Measurements from ENCODE around the gene IGF2R.

The IGF2R gene

DNA sequence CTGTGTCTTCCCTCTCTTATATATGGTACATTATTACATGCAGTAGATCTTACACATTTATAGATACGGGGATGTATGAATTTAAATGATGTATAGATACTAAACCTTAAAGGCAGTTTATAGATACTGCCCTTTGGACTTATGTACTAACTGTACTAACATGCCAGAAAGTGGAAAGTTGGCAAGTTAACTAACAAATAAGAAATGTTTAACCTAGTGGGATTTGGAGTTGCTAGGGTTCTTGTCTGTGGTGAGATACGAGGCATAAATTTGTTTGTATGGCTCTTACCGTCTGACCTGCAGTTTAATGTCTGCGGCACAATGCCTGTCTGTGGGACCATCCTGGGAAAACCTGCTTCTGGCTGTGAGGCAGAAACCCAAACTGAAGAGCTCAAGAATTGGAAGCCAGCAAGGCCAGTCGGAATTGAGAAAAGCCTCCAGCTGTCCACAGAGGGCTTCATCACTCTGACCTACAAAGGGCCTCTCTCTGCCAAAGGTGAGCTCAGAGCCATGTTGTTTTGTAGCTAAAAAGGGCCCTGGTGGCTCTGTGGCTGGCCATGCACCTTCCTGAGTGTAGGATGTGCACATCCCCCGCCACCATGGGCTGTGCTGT is 89.8 kb downstream of the IGF2R start:
- H3K4me3 ChIP-seq (ENCODE audit: low read length) = no peak overlapping the region
- TF ChIP-seq ZNF274 (IDR thresholded peaks at IDR 0.05; ENCODE audit: low read depth, low read length) = no peak

DNA sequence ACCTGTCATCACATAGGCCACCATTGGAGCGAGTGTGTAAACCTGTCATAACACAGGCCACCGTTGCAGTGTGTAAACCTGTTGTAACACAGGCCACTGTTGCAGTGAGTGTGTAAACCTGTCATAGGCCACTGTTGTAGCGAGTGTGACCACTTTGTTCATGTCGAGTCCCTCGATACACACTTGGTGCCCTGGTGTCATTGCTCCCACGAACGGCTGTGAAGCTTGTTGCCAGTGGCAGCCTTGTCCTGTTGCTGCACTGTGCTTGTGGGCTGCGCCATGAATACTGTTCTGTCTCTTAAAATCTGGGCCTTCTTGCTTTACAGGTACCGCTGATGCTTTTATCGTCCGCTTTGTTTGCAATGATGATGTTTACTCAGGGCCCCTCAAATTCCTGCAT is 91.3 kb downstream of the IGF2R start:
- TF ChIP-seq ZNF274 (IDR thresholded peaks at IDR 0.05; ENCODE audit: low read depth, low read length) = no peak
- no peak overlapping the region for H3K4me3 ChIP-seq (ENCODE audit: low read length)

- no peak for TF ChIP-seq ZNF274 (IDR thresholded peaks at IDR 0.05; ENCODE audit: low read depth, low read length)
- H3K4me3 ChIP-seq (ENCODE audit: low read length) = no peak overlapping the region
These were observed 92.1 kb downstream of the IGF2R start for GRCh38 chr6:160060920-160061447.

GRCh38 chr6:160063771-160064413 is 95.0 kb downstream of the IGF2R start:
- H3K4me3 ChIP-seq (ENCODE audit: low read length) = no peak overlapping the region
- TF ChIP-seq ZNF274 (IDR thresholded peaks at IDR 0.05; ENCODE audit: low read depth, low read length) = no peak

DNA sequence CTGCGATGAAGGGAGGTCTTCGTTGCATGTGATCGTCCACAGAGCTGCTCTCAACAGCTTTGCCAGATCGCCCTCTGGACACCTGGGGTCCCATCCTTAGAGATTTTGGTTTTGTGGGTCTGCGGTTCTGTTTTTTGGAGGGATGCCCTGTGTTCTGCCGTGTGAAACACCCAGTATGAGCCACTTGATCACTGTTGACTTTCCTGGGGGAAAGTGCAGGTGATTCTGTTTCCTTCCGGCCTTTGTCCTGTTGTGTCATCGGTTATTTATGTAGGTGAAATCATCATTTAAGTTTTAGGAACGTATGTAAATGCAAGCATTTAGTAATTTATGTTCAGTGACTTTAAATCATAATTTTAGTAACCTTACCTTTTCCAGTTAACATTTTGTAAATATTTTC is 96.3 kb downstream of the IGF2R start:
- H3K4me3 ChIP-seq (ENCODE audit: low read length) = no peak overlapping the region
- TF ChIP-seq ZNF274 (IDR thresholded peaks at IDR 0.05; ENCODE audit: low read depth, low read length) = no peak

DNA sequence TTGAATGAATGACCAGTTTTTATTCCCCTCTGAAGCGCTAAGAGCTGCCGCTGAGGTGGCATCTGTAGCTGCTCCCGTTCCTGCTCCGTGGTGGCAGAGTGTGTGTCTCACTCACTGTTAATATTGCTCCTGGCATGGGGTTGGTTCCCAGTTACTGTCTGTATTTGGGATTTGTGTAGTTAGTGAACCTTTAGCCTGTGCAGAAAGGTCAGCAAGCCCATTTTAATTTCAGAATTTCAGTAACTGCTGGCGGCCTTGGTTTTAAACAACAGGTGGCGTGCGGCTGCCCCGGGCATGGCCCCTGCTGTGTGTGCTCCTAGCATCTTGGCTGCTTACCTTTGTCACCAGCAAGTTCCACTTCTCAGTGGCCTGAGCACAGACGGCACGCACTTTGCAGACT is 98.7 kb downstream of the IGF2R start:
- no peak for TF ChIP-seq ZNF274 (IDR thresholded peaks at IDR 0.05; ENCODE audit: low read depth, low read length)
- no peak overlapping the region for H3K4me3 ChIP-seq (ENCODE audit: low read length)

GRCh38 chr6:160068346-160068745 is 99.5 kb downstream of the IGF2R start:
- TF ChIP-seq ZNF274 (IDR thresholded peaks at IDR 0.05; ENCODE audit: low read depth, low read length) = no peak
- no peak overlapping the region for H3K4me3 ChIP-seq (ENCODE audit: low read length)

DNA sequence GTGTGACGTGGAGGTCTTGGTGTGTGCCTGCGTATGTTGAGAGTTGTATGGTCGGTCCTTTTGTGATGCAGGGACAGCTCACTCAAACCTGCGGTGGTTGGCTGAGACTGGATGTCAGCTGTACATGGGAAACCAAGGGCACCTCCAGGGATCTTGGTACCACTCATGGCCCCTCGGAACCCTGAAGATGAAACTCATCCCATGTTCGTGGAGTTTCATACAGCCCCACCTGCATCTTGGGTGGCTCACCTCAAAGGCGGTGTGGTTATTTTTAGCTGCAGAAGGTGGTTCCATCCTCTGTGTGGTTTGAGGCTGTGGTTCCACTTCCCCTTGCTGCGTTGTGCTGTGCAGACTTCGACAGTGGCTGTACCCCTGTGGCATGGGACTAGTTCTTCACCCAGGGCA is 100.2 kb downstream of the IGF2R start:
- no peak for TF ChIP-seq ZNF274 (IDR thresholded peaks at IDR 0.05; ENCODE audit: low read depth, low read length)
- H3K4me3 ChIP-seq (ENCODE audit: low read length) = no peak overlapping the region; the same call in 1 of the 2 replicates

- no peak for TF ChIP-seq ZNF274 (IDR thresholded peaks at IDR 0.05; ENCODE audit: low read depth, low read length)
- H3K4me3 ChIP-seq (ENCODE audit: low read length) = no peak overlapping the region; the same call in 1 of the 2 replicates
These were observed 100.6 kb downstream of the IGF2R start for GRCh38 chr6:160069459-160069858.

DNA sequence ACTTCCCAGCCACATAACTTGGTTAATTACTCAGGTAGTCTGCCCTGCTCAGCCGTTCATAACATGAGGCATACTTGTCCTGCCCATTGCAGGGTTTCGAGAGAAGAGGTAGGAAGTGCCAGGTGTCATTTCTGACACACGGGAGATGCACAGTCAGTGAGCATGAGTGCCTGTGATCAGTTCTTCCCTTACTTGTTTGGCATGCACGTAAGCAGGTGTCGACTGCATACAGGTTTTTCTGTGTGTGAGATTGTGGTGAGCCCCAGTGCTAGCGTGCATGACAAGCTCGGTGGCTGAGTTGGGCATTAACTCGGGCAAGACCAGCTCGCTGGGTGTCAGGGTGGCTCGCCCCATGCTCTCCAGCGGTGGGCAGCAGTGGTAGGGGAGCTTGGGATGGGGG is 101.5 kb downstream of the IGF2R start:
- TF ChIP-seq ZNF274 (IDR thresholded peaks at IDR 0.05; ENCODE audit: low read depth, low read length) = no peak
- no peak overlapping the region for H3K4me3 ChIP-seq (ENCODE audit: low read length)

GRCh38 chr6:160070831-160071230 is 101.9 kb downstream of the IGF2R start:
- no peak overlapping the region for H3K4me3 ChIP-seq (ENCODE audit: low read length)

GRCh38 chr6:160071805-160072690 is 103.2 kb downstream of the IGF2R start:
- TF ChIP-seq ZNF274 (IDR thresholded peaks at IDR 0.05; ENCODE audit: low read depth, low read length) = no peak

More at GRCh38 chr6:160070831-160071230, 101.9 kb downstream of the IGF2R start:
- no peak for TF ChIP-seq ZNF274 (IDR thresholded peaks at IDR 0.05; ENCODE audit: low read depth, low read length)

GRCh38 chr6:160073272-160073671 is 104.4 kb downstream of the IGF2R start:
- H3K4me3 ChIP-seq (ENCODE audit: low read length) = no peak overlapping the region
- TF ChIP-seq ZNF274 (IDR thresholded peaks at IDR 0.05; ENCODE audit: low read depth, low read length) = no peak

More at GRCh38 chr6:160071805-160072690, 103.2 kb downstream of the IGF2R start:
- H3K4me3 ChIP-seq (ENCODE audit: low read length) = no peak overlapping the region

DNA sequence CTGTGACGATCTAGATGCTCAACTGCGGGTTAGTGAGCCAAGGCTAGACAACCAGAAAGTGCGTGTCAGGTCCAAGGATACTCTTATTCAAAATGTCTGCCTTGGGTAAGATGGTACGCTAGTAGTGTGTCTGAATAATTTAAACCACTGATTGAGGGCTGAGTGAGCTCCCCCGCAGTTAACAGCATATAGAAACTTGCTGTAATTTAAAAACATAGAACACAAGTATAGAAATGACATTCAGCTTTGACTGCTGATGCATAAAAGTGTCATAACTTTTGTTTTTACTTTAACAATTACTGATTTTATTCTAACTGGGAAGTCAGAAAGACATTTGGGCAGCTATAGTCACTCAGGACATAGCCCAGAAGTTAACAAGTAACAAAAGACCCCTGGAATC is 107.1 kb downstream of the IGF2R start:
- no peak for TF ChIP-seq ZNF274 (IDR thresholded peaks at IDR 0.05; ENCODE audit: low read depth, low read length)
- H3K4me3 ChIP-seq (ENCODE audit: low read length) = no peak overlapping the region
